Measurements from ENCODE around the gene GPRIN3.

GPRIN3 gene

DNA sequence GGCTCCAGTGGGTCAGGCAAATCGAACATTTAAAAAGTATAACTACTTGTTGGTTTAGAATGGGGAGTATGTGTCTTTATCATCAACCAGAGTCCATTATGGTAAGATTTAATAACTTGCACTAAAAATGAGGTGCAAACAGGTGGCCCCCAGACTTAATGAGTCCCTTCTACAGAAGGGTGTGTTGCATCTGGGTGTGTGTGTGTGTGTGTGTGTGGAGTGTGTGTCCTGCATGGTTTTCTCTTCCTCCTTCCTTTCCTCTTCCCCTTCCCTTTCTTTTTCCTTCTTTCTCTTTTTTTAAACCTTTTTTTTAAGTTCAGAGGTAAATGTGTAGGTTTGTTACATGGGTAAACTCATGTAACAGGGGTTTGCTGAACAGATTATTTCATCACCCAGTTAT lies 53.7 kb downstream of the GPRIN3 start:
- DNase-seq: no peak

DNA sequence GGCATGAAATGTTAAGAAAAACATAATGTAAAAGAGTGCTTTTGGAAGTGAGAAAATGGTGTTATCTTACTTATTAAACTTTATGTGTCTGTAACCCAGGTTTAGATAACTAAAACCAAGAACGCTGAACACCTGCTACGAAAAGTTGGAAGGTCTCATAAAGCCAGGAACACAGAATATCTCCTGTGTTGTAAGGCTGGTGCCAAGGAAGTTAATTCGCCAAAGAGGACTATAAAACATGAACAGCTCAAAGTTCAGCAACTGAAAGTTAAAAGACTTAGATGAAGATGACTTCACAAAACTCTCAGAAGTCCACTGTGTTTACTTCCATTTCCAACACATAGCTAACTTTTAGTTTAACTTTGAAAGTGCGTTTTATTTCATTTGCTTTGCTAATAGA lies 54.3 kb downstream of the GPRIN3 start:
- DNase-seq: no peak

DNA sequence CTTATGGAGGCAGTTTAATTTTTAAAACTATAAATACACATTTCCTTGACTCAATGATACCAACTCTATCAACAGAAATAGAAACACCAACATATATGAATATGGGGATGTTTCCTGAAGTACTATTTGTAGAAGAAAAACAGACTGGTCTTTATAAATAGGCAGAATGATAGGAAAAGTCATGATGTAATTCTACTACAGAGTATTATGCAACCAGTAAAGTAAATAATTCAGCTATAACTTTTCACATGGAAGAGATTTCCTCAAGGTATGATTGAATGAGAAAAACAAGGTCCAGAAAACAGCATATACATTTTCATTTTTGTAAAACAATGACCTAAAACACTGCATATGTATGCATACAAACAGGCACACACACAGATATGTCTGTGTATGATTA lies 56.2 kb downstream of the GPRIN3 start:
- no peak for DNase-seq

DNA sequence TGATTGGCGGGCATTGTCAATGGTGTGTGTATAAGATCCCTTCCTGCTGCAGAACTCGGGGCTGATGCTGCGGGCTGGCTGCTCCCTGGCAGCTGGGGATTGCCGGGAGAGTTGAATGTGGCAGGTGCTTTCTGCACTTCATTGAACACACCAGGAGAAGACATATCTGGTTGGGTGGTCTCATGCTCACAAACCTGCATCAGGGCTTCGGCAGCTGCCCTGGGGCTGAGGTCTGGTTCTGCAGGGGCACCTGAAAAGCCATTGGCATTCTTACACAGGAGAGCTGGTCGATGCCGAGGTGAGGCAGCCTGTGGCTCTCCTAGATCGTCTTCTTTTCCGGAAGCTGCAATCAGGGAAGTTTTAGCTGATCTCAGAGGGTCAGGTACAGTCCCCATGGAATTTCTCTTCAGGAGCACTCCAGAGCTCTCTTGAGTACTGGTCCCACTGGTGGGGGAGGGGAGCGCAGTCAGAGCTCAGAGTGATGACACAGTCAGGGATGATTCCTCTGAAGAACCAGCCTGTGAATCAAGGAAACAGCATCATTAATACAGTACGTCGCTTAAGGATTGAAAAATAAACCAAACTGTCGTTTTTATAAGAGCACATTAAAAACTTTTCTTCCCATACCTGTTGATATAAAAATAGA lies 57.8 kb downstream of the GPRIN3 start:
- peak; percentile 19 for DNase-seq

DNA sequence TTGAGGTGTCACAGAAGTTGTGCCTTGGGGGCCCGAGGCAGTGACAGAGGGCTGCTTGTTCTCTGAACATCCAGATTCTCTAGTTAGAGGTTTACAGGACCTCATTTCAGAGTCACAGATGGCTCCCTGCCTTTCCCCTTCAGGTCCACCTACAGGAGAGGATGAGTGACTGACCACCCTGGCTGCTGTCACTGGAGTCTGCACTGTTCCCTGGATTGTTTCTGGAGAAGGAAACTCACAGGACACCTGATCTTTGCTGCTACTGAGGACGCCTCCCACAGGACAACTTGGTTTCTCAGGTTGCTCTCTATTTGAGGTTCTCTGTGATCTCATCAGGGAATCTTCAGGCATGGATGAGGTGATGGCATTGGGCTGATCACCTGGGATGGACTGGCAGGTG lies 58.3 kb downstream of the GPRIN3 start:
- no peak for DNase-seq

DNA sequence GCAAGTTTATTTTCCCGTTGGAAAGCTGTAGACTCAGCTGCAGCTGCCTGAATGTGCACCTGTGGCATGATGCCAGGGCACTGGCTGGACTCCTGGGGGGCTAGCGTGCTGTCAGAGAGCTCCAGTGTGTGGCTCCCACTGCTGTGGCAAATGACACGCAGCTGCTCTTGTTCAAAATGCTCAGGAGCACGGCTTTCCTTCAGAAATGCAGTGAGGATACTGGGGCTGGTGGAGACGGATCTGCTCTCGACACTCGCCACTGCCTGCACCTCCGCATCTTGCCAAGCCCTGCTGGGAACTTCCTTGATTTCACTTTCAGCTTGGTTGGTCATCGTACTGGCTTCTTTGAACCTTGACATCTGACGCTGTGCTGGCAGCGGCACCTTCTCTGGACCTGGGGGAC lies 58.7 kb downstream of the GPRIN3 start:
- peak; percentile 75 for DNase-seq

DNA sequence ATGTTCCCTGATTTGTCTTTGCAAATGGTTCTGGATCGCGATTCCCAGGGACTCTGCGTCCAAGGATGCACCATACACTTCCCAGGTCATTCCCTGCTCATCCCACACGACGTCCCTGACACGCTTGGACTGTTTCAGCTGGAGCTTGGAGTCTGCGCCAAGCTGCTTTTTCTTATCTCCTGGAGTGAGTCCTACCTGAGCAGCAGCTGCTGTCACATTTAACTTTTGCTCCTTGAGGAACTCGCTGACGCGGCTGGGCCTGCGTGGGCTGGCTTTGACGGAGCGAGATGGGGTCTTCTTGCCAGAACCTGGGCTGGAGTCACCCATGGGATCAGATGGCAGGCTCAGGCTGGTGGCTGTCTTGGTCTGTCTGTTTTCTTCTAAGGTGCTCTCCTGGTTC lies 59.6 kb downstream of the GPRIN3 start:
- no peak for DNase-seq

DNA sequence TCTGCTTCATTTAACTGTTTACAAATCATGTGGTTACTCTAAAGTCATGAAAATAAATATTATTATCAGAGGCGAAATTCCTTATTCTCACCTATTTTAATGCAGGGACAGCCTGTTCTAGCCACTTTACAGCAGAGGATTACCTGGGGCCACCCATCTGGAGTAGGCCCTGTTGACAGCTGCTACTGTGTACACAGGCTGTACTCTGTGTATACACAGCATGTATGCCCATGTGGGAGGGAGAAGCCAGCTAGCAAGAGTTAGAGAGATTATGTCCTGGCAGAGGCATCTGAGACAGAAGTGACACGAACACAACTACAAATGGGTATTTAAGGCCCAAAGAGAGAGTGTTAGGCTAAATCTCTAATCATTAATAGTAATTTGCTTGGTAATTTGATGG lies 62.1 kb downstream of the GPRIN3 start:
- DNase-seq: no peak

DNA sequence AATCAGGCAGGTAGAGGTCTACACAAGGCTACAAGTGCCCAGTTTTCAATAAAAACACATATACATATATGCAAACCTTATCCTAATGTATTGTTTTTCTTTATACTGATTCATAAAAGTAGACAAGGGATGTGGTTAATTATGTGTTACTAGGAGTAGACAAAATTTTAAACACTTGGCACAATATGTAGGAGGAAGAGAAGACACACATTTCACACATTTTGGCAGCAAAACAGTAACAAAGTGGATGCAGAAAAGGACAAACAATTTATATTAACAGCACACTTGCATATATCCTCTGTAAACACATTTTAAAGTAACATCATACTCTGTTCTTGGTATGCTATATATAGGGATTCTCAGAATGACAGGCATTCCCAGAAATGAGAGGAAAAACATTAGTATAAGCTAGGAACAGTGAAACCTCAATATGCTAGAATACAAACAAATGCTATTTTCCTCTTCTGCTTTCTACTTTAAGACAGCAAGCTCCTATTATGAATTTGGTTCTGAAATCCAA lies 63.8 kb downstream of the GPRIN3 start:
- no peak for DNase-seq

DNA sequence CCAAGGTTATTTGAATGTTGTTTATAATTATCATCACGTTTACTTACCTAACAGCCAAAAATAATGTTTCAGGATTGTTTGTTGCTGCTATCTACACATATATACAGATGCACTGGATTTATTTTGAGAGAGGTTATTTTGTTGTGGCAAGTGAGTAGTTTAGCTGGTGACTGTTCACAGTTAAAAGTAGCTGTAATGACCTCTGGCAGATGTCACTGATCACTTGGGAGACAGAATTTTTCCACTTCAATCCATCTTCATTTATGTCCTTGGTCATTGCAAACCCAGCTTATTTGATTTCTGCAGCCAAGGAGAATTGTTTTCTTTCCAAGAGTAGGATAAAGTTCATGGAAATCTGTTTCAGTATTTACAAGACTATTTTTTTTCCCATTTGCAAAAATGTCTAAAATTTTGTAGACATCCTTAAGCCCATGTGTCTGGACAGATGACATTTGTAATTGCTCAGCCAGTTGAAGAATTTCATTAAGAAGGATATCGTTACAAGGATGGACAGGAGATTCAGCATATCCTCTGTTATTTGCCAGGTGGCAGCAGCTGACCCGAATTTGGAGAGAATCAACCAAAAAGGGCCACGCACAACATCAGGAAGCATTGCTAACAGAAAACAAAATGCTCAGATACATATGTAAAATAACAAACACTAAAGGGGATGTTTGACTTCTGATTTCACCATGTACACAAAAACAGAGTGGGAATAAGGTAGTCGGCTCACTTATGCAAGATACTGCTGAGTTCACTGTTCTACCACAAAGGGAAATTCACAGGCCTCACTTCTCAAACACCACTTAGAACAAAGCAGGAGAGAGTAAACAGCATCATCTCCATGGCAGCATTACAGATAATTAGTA lies 64.5 kb downstream of the GPRIN3 start:
- peak; percentile 68 for DNase-seq

DNA sequence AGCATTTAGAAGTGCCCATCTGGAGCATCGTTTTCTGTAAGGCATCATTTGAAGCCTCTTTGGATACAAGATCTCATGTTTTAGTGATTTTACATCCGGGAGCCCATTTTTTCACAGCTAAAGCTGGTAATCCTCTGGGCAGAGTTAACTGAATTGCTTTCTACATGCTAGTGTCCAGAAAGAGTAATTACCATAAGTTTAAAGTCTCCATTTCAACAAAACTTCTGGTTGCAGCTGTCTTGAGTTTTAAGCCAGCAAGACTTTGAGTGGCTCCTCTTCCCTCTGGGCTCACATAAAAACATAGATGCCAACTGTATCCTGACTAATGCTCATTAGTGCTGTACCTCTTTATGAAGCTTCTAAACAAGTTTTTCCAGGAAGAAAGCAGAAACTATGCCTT lies 65.4 kb downstream of the GPRIN3 start:
- DNase-seq: no peak

DNA sequence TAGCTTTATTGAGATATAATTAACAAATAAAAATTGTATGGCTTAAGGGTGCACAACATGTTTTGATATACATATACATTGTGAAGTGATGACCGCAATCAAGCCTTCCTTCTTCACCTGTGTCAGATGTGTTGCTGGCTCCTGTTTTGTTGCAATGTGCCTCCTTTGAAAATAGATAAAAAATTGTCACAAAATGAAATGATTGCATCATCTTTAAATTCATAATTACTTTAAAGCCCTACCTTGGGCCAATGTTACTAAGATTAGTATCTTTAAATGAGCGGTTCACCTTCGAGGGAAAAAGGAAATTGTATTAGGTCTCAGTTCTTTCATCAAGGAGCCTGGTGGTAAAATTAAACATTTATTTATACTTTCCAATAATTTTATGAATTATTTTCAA lies 77.3 kb downstream of the GPRIN3 start:
- DNase-seq: no peak

DNA sequence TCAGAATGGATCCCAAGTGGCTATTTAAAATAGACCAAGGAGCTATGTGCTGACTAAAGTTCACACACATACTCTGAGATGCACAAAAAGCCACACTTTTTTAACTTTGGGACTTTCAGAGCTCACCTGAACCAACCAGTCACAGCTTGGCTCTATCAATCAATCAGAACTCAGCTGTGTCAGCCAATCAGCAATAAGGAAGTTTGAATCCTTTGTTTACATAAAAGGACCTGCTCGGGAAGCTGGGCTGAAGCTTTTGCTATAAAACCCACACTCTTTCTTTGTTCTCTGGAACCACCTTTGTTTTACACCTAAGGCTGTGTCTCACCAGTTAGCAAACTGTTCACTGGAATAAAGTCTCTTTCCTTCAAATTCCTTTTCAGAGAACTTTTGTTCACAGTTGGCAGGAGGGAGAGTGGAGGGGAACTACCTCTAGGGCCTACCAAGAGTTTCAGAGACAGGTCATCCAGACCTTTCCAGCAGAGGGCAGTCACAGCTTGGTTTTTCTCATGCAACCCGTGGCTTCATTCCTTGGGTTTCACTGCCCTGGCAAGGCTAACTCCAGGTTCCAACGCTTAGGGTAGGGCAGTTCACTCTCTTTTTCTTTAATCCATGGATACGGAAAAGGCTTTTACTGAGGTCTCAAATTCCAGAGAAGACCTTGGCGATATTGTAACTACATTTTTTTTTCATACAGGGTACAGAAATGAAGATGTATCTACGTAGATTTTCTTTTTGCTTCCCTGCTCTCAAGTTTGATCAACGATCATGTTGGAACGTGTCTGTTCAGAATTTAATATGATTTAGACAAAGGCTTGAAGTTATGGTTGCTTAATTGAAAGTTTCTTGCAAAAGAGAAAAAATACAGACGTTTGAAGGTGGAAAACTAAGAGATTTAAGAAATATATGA lies 80.7 kb downstream of the GPRIN3 start:
- peak; percentile 60 for DNase-seq

DNA sequence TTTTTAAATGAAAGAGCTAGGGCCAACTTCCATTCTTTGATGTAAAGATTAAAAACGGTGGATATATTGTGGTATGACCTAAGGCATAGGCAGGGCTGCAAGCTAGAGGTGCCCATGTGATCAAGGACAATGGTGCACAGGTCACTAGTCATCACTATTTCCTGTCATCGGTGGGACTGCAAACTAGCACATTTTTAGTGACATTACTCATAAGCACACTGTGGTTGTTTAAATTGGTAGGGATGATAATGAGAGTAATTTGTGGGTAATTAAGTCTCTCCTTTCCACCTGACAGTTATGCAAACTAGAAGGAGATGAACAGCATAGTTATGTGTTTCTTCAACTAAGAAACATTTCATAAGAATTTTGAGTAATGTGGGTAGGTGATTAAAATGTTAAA lies 85.4 kb downstream of the GPRIN3 start:
- no peak for DNase-seq

DNA sequence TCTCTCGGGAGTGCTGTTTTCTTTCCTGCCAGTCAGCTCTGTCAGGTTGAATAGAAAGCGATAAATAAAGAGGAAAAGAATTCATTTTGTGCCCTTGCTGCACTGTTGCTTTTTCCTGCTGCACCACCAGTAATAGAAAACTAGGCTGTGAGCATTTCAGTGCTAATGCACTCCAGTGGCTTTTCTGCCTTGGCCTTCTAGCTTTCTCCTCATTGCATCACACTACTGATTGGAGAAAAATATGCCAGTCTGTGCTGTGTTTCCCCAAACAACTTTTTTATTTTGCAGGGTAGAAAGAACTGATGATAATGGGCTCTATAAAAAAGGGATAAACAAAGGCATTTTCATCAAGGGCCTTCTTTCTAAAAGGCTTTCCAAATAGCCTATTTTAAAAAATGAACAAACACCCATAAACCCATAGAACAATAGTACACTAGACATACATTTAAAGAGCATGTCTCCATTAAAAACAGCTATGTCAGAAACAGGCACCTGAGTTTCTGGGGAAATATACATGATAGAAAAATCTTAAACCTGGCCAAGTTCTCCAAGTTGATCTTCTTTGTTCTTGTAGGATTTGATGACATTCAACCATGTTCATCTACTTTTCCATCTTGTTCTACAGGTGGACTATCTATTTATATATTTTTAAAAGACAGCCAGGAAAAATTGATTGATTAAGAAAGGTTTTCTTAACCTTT lies 86.3 kb downstream of the GPRIN3 start:
- DNase-seq: no peak

DNA sequence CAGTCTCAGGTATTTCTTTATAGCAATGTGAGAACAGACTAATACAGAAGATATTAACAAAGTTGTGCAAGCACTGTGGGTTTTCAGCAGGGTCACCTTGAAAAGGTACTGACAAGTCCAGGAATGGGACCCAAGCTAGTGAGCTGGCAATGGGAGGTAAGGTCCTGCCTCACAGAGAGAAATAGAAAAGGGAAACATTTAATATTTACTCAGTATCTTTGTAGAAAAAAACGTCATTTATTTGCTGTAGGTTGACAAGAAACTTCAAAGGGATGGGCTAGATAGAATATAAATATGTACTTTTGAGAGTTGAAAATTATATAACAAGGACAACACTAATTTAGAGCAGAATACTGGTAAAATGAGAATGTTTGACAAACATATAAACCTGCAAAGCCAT lies 89.0 kb downstream of the GPRIN3 start:
- no peak for DNase-seq

DNA sequence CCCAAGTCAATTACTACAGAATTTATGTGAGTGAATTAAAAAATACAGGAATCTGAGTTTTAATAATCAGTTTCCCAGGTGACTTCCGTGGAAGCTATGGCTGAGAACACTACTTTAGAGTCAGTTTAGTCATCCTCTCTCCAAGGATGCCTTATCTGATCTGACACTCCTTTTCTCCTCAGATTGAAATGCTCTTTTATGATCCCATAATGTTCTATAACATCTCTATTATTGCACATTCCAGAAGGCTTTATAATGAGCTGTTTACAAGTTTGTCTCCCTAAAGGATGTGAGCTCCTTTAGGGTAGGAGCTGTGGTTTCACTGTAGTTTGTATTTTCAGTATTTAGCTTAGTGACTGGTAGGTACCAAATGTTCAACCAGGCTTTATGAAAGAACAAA lies 90.0 kb downstream of the GPRIN3 start:
- no peak for DNase-seq

DNA sequence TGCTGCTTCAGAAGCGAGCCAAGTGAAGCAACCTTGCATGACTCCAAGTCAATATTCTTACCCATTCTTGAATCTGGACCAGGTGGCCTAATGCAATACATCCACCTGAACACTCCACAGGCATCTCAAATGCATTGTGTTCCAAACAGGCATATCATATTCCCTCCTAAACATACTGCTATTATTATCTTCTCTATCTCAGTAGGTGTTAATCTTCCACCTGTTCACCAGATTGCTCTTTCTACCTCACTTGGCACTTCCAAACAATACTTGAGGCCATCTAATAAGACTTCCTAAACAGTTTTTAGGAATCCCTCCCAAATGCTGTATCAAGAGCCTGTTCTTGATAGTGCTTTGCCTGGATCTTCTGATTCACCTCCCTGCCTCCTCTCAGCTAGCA lies 90.7 kb downstream of the GPRIN3 start:
- no peak for DNase-seq

DNA sequence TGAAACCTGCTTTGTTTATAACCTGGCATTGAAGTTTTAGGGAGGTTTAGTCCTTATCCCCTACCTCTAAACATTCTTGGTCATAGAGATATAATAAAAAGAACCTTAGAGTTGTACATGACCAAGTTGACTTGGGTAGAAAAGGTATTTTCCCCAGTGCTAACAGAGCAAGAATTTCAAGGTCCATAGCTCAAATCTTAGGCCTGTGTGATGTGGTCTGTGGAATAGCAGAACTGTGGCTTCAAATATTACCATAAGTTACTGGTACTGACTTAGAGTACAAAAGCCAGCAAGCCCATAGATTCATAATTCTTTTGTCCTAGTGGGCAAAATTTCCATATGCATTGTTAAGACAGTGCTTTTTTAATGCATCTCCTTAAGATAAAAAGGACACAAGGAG lies 91.2 kb downstream of the GPRIN3 start:
- DNase-seq: no peak

DNA sequence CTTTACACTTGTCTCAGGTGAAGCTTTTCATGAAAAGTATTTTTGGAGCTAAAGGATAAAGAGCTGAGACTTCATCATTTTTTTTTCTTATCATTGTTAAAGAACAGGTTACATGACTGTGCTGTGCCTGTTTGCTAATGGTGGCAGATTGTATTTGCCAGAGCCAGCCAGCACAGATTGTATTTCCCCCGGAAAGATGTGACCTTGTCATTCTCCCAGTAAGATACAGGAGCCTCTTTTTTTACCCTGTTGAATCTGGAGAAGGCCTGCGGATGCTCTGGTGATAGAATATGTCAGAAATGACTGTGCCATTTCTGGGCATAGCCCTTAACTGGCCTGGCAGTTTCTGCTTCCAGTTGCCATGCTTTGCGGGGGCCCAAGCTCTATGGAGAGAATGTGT lies 91.9 kb downstream of the GPRIN3 start:
- no peak for DNase-seq

DNA sequence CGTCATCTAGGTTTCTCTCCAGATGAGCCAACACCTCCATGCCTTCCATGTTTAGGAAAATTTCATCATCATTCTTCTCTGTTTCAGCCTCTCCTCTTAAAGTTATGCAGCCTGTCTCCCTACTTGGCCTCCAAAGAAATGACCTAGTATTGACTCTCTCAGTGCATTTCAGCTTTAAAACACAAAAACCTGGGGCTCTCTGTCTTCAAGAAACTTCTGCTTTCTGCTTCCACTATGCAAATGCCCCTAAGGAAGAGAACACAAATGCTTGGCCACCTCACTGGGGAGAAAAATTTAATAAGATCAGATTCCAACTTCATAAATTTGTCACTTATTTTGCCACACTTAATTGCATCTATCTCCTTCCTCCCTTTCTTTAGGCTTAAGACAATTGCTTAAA lies 93.3 kb downstream of the GPRIN3 start:
- no peak for DNase-seq

DNA sequence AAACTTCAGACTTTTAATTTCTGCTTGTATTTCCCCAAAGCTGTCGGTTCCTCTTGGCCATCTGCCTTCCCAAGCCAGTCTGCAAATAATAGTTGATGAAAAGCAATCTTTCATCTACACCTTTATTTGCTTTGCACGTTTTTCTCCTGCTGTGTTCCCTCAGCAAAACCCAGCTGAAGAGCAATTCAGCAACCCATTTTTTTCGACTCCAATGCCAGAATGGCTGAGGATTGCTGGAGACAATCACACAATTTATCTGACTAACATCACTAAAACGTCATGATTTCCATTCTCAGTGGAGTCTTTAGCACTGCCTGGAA lies 94.3 kb downstream of the GPRIN3 start:
- no peak for DNase-seq
